GM18873 (cell line): Measurements from ENCODE around the gene SRRM4.

Experiments used
- ATAC-seq: cut with Tn5 transposase; IDR thresholded peaks from one replicate; pipeline ENCODE4 v1.9.1; 2021; ENCODE audit warnings: mild to moderate bottlenecking, moderate library complexity, moderate number of reproducible peaks; ENCODE audit not compliant: unreplicated experiment, low FRiP score

Gene SRRM4

GRCh38 chr12:119157528-119157927, 176.2 kb downstream of the SRRM4 start:
- ATAC-seq = no peak

DNA sequence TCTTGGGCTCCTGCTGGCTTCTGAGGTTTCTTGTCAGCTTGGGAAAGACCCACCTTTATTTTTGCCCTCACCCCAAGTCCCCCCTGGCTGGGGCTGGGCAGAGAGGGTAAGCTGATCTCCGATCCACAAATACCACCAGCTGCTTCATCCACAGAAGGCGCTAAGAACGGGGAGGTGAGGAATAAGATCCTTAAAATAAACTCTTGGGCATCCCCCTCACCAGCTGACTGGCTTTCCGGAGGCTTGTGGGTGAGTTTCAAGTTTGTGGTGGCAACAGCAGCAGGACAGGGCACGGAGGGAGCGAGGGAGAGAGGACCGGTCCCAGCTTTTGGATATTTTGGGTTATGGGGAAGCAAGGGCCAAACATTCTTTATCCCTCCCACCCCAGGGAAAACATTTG, 176.6 kb downstream of the SRRM4 start:
- no peak for ATAC-seq

- ATAC-seq = no peak
Observed at GRCh38 chr12:119158402-119158801, 177.1 kb downstream of the SRRM4 start.

DNA sequence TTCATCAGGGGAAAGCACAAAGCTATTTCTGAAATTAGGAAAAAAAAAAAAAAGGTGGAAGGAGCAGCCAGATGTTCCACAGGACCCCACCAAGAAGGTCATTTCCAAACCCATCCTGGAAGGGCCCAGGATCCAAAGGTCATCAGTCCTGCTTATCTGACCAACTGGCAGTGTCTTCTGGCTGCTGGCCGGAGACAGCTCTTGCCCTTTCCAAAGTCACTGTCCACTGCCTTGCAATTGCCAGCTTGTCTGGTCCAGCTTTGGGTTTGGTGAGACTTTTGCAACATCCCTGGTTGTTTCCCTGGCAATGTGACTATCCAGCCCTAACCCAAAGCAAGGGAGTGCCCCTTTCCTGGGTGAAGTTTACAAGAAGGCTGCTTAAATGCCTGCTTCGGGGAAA, 178.5 kb downstream of the SRRM4 start:
- no peak for ATAC-seq

DNA sequence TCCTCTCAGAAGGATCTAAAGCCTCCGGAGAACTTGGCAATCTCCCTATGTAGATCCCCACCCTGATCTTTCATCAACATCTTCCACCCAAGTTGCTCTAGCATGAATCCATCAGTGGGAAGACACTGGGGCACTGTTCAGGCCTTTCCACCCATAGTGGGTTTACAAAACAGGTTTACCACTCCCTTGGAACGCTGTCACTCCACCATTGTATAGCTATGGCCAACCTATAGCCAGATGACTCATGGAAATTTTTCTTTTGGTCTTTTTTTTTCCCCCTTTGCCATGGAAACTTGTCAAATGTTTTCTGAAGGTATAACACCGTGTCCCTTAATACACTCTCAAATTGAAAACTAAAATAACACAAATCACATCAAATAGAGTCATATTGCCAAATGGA, 186.6 kb downstream of the SRRM4 start:
- no peak for ATAC-seq

DNA sequence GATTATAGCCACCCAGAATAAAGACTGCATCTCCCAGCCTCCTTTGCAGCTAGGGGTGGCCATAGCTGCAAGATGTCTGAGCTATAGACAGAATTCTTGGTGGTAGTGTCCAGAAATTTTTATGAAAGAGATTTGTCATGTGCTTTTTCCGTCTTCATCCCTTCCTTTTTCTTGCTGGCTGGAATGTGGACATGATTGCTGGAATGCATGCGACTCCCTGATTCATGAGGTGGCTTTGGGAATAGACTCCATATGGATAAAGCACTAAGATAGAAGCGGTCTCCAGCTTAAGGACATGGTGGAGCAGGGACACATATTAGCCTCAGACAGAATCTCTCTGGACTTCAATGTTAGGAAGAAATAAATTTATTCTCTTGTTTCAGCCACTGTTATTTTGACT, 187.4 kb downstream of the SRRM4 start:
- no peak for ATAC-seq

DNA sequence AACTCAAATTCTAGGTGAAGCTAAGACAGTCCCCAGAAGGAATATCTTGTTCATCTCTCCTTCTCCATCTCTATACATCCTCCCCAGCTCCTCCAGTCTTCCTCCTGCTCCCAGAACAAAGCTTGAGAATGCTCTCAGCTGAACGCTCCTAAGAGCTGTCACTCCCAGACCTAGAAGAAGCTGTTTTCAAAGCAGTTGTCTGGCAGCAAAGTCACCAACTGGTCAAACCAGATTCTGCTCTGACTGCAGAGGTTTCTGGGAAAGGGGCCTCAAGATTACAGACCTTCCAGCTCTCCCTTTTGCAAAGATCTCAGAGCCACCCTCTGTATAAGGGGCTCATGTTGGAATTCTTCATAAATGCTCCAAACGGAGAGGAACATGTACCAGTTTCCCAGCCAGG, 187.8 kb downstream of the SRRM4 start:
- no peak for ATAC-seq

- ATAC-seq = no peak
Observed at GRCh38 chr12:119171291-119171690, 189.9 kb downstream of the SRRM4 start.

DNA sequence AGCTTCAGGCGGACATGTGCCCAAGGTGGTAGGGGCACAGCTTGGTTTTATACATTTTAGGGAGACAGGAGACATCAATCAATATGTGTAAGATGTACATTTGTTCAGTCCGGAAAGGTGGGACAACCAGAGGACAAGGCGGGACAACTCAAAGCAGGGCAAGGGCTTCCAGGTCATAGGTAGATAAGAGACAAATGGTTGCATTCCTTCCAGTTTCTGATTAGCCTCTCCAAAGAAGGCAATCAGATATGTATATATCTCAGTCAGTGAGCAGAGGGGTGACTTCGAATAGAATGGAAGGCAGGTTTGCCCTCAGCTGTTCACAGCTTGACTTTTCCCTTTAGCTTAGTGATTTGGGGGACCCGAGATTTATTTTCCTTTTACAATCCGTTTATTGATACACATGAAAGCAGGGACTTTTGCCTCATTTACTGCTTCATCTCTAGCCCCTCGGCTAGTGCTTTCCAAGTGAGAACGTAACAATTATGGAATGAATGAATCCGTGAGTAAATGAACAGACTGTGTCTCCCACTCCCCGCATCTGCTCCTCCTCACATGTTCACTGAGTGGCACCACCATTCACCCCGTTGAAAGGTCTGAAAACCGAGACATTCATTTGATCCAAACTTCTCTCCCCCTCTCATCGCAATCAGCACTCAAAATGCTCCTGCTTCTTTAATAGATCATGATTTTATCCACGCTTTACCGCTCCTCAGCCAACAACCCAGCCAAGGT, 190.5 kb downstream of the SRRM4 start:
- ATAC-seq = no peak

DNA sequence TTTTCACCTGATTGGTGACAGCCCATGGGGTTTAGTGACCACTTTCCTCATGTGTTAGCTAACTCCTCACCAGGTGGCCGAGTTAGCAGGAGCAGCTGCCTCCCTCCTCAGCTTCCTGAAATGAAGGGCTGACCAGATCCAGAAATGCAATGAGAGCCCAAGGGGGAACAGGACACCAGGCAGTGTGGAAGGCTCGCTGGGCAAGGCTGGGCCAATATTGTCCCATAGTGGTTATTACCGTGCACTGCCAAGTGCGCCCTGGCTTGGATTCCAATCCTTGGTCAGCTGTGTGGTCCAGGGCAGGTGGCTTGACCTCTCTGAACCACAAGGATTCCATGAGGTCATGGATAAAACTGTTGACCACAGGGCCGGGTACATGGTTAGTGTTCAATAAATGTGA, 193.7 kb downstream of the SRRM4 start:
- ATAC-seq = no peak

- ATAC-seq = no peak
Observed at GRCh38 chr12:119176267-119177055, 195.1 kb downstream of the SRRM4 start.

GRCh38 chr12:119177056-119177325, 195.7 kb downstream of the SRRM4 start:
- no peak for ATAC-seq

DNA sequence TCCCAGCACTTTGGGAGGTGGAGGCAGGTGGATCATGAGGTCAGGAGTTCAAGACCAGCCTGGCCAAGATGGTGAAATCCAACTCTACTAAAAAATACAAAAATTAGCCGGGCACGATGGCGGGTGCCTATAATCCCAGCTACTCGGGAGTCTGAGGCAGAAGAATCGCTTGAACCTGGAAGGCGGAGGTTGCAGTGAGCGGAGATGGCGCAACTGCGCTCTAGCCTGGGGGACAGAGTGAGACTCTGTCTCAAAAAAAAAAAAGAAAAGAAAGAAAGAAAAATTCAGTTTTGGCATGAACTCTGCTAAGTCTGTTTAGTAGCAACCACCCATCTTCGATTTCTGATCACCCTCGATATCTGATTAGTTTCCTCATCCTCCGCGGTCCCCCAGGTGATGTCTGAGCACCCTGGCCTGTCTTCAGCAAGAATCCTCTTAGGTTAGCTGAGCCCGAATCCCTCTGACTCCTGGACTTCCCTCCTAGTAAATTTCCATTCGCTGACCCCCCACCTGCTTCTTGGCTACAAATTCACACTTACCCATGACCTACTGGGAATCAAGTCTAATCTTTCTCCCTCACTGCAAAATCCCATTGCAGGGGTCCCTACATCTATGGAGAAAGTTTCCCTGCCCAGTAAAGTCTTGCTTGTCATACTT, 196.5 kb downstream of the SRRM4 start:
- no peak for ATAC-seq

- ATAC-seq = no peak
Observed at GRCh38 chr12:119178544-119179334, 197.4 kb downstream of the SRRM4 start, which contains the start of gene HSPB8. TSS of gene HSPB8 (plus strand) at chr12:119178931. CDS start at chr12:119179313, 382 bp downstream.

- no peak for ATAC-seq
Observed at GRCh38 chr12:119179335-119180021, 198.1 kb downstream of the SRRM4 start.

- no peak for ATAC-seq
Observed at GRCh38 chr12:119180380-119181040, 199.2 kb downstream of the SRRM4 start.

GRCh38 chr12:119181202-119181601, 199.9 kb downstream of the SRRM4 start:
- no peak for ATAC-seq

- ATAC-seq = no peak
Observed at GRCh38 chr12:119181944-119182343, 200.6 kb downstream of the SRRM4 start.

- no peak for ATAC-seq
Observed at GRCh38 chr12:119182701-119183493, 201.6 kb downstream of the SRRM4 start.
